Measurements from ENCODE around the gene NRXN2. TPM values are rescaled to one million over a fixed set of nuclear protein-coding genes. Genes with fewer than 3 reads are reported as not detected.

The NRXN2 gene
- total and polyA plus RNA-seq, 2 of the 13 experiments (the other 11 are each of a cell fraction or from before 2014, with no cell fraction given): not detected

DNA sequence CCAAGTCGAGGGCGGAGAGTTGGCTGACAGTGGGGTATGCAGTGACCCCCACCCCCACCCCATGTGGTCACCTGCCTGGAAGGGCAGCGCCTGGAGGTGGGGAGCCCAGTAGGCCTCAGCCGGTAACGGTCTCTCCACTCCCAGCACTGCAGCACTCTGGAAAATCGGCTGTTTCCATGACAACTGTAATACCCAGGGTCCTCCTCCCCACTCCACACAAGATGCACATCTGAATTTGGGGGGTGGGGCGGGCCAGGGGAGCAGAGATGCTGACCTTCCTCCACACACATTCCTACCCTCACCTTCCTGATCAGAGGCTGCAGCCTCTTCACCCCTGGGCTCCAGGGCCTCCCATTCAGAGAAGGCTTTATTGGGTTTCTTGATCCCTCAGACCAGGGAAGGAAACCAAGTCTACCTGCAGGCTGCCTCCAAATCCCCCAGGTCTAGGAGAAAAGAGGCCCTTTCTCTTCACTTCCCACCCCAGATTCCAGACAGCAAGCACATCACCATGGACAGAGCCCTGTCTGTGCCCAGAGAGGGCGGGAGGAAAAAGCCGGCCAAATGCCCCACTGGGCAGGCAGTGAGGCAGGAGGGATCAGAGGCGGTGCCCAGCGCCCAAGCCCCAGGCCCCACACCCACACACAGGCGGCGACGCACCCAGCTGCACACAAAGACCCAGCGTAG lies 85.5 kb downstream of the NRXN2 start:
- no TSS peak for BruUV-seq (replicated peaks)
- CTCF ChIA-PET (ENCODE audit: low intra/inter-chr PET ratio, low total read pairs): no interaction called here
- WGBS (ENCODE audit: low lambda C conversion rate): 50% methylated on average over 9 of the region's 15 CpGs

More for the DNA sequence above, 85.5 kb downstream of the NRXN2 start:
- H4K20me1 ChIP-seq (ENCODE audit: insufficient read depth, low read length): no peaks in the 10 kb centered on the region
- in situ Hi-C loops (cut with HindIII; ENCODE audit: extremely low pct_ligation_motif_present, low pct_unique_long_range_greater_than_20kb): no loop called here
- H3K9ac ChIP-seq (ENCODE audit: insufficient read depth, low read depth, low read length): no peak overlapping the region
- peak in 1 of 2 experiments; percentile 41; a peak in 2 of 4 replicates for TF ChIP-seq REST (IDR thresholded peaks at IDR 0.05; ENCODE audit: borderline replicate concordance in 1 of 2, low read depth in 1 of 2, low read length in 2 of 2)
- TF ChIP-seq PHF5A (CRISPR knock-in tag; IDR thresholded peaks at IDR 0.05; ENCODE audit: low read depth, unreplicated experiment): no peak
- H3K4me3 ChIP-seq (replicated peaks in 1 of 3; ENCODE audit: insufficient read depth in 1 of 3, low read depth in 2 of 3, low read length in 3 of 3): no peak overlapping the region
- DNase-seq (ENCODE audit: low spot score): no peak
- no peak for FAIRE-seq
- H3K4me2 ChIP-seq (ENCODE audit: low read depth, low read length): no peak overlapping the region
- H3K36me3 ChIP-seq (replicated peaks in 1 of 2; ENCODE audit: control insufficient read depth in 1 of 2, insufficient read depth in 2 of 2, low read length in 2 of 2): no peaks in the 10 kb centered on the region
- H2AFZ ChIP-seq (ENCODE audit: low read length): no peak overlapping the region
- H3K79me2 ChIP-seq (ENCODE audit: insufficient read depth, low read length): no peaks in the 10 kb centered on the region
- H3K27ac ChIP-seq (ENCODE audit: extremely low read length, insufficient read depth, low read length): no peak overlapping the region
- no peaks in the 10 kb centered on the region for H3K9me3 ChIP-seq (ENCODE audit: low read length)
- H3K4me1 ChIP-seq (ENCODE audit: insufficient read depth, low read length): no peaks in the 10 kb centered on the region
- intact Hi-C loops (cut with micrococcal nuclease; ENCODE audit: unreplicated experiment): no loop called here
- ATAC-seq: no peak
- POLR2A ChIA-PET: no interaction called here
- peaks cover 9 to 60% of the 10 kb centered on the region in 2 experiments; a peak in 4 of 5 replicates for H3K27me3 ChIP-seq (ENCODE audit: control insufficient read depth in 1 of 2, insufficient read depth in 2 of 2, low read length in 2 of 2)
